ENCODE data around the gene PRM2. TPM values are rescaled to one million over a fixed set of nuclear protein-coding genes. Genes with fewer than 3 reads are reported as not detected.

PRM2 gene
- total and polyA plus RNA-seq, 2 donors (not counting 3 experiments of a cell fraction or from before 2014, with no cell fraction given), result not detected

DNA sequence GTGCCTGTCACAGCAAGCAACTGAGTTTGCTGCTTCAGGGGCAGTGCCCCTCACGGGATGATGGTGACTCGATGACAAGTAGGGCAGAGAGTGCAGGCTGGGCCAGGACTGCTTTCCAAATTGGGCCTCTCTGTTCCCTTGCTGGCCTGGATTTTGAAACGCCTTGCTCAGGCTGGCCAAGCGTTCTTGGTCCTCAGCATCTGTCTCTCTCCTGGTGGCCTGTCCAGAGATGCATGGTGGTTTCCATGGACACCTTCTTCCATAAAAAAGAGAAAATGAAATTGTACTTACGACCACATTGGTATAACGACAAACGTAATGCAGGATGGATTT lies 24.2 kb upstream of the PRM2 start:
- H3K27me3 ChIP-seq (ENCODE audit: control insufficient read depth in 2 of 2, insufficient read depth in 2 of 2, low read length in 2 of 2), result no peaks in the 10 kb centered on the region
- intact Hi-C loops (cut with micrococcal nuclease) (no loop called here), dilution Hi-C loops (cut with MboI; ENCODE audit: extremely low pct_ligation_motif_present, low sequenced_read_pairs) (no loop called here)
- CTCF ChIA-PET, result no interaction called here
- H3K9me3 ChIP-seq (replicated peaks; ENCODE audit: control insufficient read depth, insufficient read depth, low read length), result no peaks in the 10 kb centered on the region
- H3K27ac ChIP-seq (ENCODE audit: insufficient read depth, low read depth, low read length), result no peak overlapping the region
- H3K36me3 ChIP-seq (ENCODE audit: control insufficient read depth in 2 of 2, extremely low read depth in 1 of 2, insufficient read depth in 2 of 2, low read length in 2 of 2), result no peaks in the 10 kb centered on the region
- no peaks in the 10 kb centered on the region for H4K20me1 ChIP-seq (replicated peaks; ENCODE audit: control insufficient read depth, extremely low read depth, insufficient read depth, low read length)
- TF ChIP-seq CTCF (IDR thresholded peaks at IDR 0.05; ENCODE audit: extremely low read depth in 1 of 2, insufficient read depth in 1 of 2, low read depth in 1 of 2, low read length in 2 of 2) (no peak), MAX (IDR thresholded peaks at IDR 0.05; ENCODE audit: insufficient read depth, insufficient read length) (no peak), EZH2 (IDR thresholded peaks at IDR 0.05; ENCODE audit: borderline replicate concordance, low read depth, low read length, severe bottlenecking) (no peak), POLR2AphosphoS5 (IDR thresholded peaks at IDR 0.05; ENCODE audit: insufficient read depth, low read depth, low read length) (no peak), MYC (IDR thresholded peaks at IDR 0.05; ENCODE audit: low read depth, low read length) (no peak), POLR2A (IDR thresholded peaks at IDR 0.05; ENCODE audit: low read depth, low read length) (no peak), JUN (IDR thresholded peaks at IDR 0.05; ENCODE audit: borderline replicate concordance, insufficient read depth, insufficient read length, low read depth) (no peak), GATA2 (IDR thresholded peaks at IDR 0.05; ENCODE audit: insufficient read depth, insufficient read length, low read depth, low read length) (no peak), FOS (IDR thresholded peaks at IDR 0.05; ENCODE audit: borderline replicate concordance, insufficient read depth, low read length) (no peak)
- H3K4me1 ChIP-seq (ENCODE audit: control insufficient read depth, extremely low read depth, insufficient read depth, low read length), result no peaks in the 10 kb centered on the region
- DNase-seq (ENCODE audit: low read depth, low spot score) (no peak), FAIRE-seq (no peak)
- no peaks in the 10 kb centered on the region for H3K9me1 ChIP-seq (replicated peaks; ENCODE audit: control insufficient read depth, extremely low read depth, insufficient read depth, low read length)
- H3K9ac ChIP-seq (replicated peaks; ENCODE audit: extremely low read depth, insufficient read depth, low read length), result no peak overlapping the region
- no peaks in the 10 kb centered on the region for H3K79me2 ChIP-seq (ENCODE audit: control insufficient read depth, insufficient read depth, low read length)
- no TSS peak for BruUV-seq (replicated peaks)
- H2AFZ ChIP-seq (ENCODE audit: low read depth, low read length), result no peak overlapping the region
- POLR2A ChIA-PET, result no interaction called here
- no peak overlapping the region for H3K4me3 ChIP-seq (replicated peaks in 1 of 3; ENCODE audit: insufficient read depth in 1 of 3, low read depth in 1 of 3, low read length in 3 of 3)
- no peak overlapping the region for H3K4me2 ChIP-seq (ENCODE audit: insufficient read depth, low read length)

Measured in endothelial cell of umbilical vein (primary cell).